Gastrocnemius medialis (tissue), 4 donors: ENCODE data around the gene ABCB6. TPM values are rescaled to one million over a fixed set of nuclear protein-coding genes. Genes with fewer than 3 reads are reported as not detected.

ENCODE experiments used
- ATAC-seq, 2 donors: fragments of 150-250 bp; one replicate each; pipeline ENCODE4 v1.9.1; 2016
- DNase-seq, 2 donors: peaks; one replicate each; pipeline ENCODE4 v3.0.0-alpha.2; 2019
- H3K27ac ChIP-seq, 4 donors: fragments of 200-600 bp; sonication (generic); 1 replicate in 1 of 4; 2 replicates in 3 of 4; pipeline ENCODE4 v1.5.1; 2016 to 2018; ENCODE audit warnings: mild to moderate bottlenecking in 2 of 4, moderate library complexity in 1 of 4
- H3K27me3 ChIP-seq, 3 donors: fragments of 200-600 bp; sonication (generic) in 2 of 3; 1 replicate in 1 of 3; 2 replicates in 2 of 3; pipeline versions ENCODE4 v1.5.1 to v1.6.0; 2016 to 2019; ENCODE audit warnings: mild to moderate bottlenecking in 1 of 3, moderate library complexity in 1 of 3
- H3K36me3 ChIP-seq, 2 donors: fragments of 200-600 bp; sonication (generic) in 1 of 2; one replicate each; pipeline ENCODE4 v1.5.1; 2017 to 2018
- H3K4me1 ChIP-seq, 2 donors: fragments of 200-600 bp; sonication (generic) in 1 of 2; one replicate each; pipeline ENCODE4 v1.5.1; 2016 to 2017; ENCODE audit warnings: mild to moderate bottlenecking in 2 of 2
- H3K4me3 ChIP-seq, 4 donors: fragments of 200-600 bp; sonication (generic) in 3 of 4; 1 replicate in 1 of 4; 2 replicates in 3 of 4; pipeline ENCODE4 v1.5.1; 2016 to 2019; ENCODE audit warnings: mild to moderate bottlenecking in 2 of 4
- H3K9me3 ChIP-seq, 3 donors: fragments of 200-600 bp; sonication (generic) in 2 of 3; 1 replicate in 1 of 3; 2 replicates in 2 of 3; pipeline ENCODE4 v1.5.1; 2016 to 2019
- CTCF ChIP-seq, 5 experiments: fragments of 450-650 bp in 3 of 5; fragments of 200-600 bp in 2 of 5; sonication (generic) in 2 of 5; IDR thresholded peaks in 4 of 5; conservative IDR thresholded peaks in 1 of 5; 1 replicate in 4 of 5; 2 replicates in 1 of 5; pipeline ENCODE4 v1.5.1; 2016 to 2019; ENCODE audit warnings: antibody characterized with exemption in 5 of 5, mild to moderate bottlenecking in 3 of 5, moderate library complexity in 3 of 5
- POLR2A ChIP-seq, 2 donors: fragments of 450-650 bp; IDR thresholded peaks; one replicate each; pipeline ENCODE4 v1.6.1; 2017; ENCODE audit warnings: antibody characterized with exemption in 2 of 2, mild to moderate bottlenecking in 2 of 2, moderate library complexity in 2 of 2
- in situ Hi-C, 4 donors: fragments of 200-750 bp; cut with MboI; loops; one replicate each; pipeline versions ENCODE4 v1.15.0 to v1.8.0; 2017; ENCODE audit warnings: low sequenced_read_pairs in 4 of 4
- intact Hi-C: fragments of 100-400 bp; cut with DNase I; formaldehyde crosslinking; loops from one replicate; pipeline ENCODE4 v1.15.1; 2023; ENCODE audit warnings: low total_unique reads
- total RNA-seq, 4 donors: library from RNA; depleted of rRNA; stranded (reverse); fragments of >200 nt; gene quantifications; one replicate each; pipeline versions ENCODE4 v1.1.0 to v1.2.3, GENCODE V29; 2016

The ABCB6 gene
- total RNA-seq, 4 donors from 2014 or later: 15.0 to 45.8 (median 31.8) TPM

- TF ChIP-seq CTCF (IDR thresholded peaks at IDR 0.05 in 4 of 5, conservative IDR thresholded peaks at IDR 0.05 in 1 of 5): peak in 2 of 5 experiments; percentile 12 to 39
- peak; percentile 98 for TF ChIP-seq POLR2A (IDR thresholded peaks at IDR 0.05)
- Histone ChIP-seq H3K27ac (peak within 1 kb of the TSS; percentile 94 to 99 (median 99)), H3K27me3 (no peaks in the 10 kb centered on the region), H3K4me3 (peak within 1 kb of the TSS; percentile 87 to 96 (median 95)), H3K9me3 (no peaks in the 10 kb centered on the region), H3K4me1 (peaks cover 17 to 21% of the 10 kb centered on the region in 2 donors), H3K36me3 (peaks cover 0 to 62% of the 10 kb centered on the region in 2 donors)
- ATAC-seq (peak; percentile 68 to 75), DNase-seq (peak; percentile 77 to 87)
- intact Hi-C loops (loop anchor here (1.0 to 5.0 kb wide), 4 partner anchors 68 to 210 kb away; partner anchors contain the start of genes DNAJB2, DNPEP, GLB1L and STK16), in situ Hi-C loops (no loop called here)
These were observed 41.8 kb downstream of the ABCB6 start, which contains the start of gene CNPPD1 for GRCh38 chr2:219176818-219177551. Gene CNPPD1, minus strand, starts transcription at chr2:219176925. Its CDS starts 97 bp downstream, at chr2:219176828.

- in situ Hi-C loops: no loop called here
- no peak for TF ChIP-seq POLR2A (IDR thresholded peaks at IDR 0.05)
- peak in 3 of 5 experiments; percentile 27 to 31 (median 29) for TF ChIP-seq CTCF (IDR thresholded peaks at IDR 0.05 in 4 of 5, conservative IDR thresholded peaks at IDR 0.05 in 1 of 5)
- H3K4me3 ChIP-seq: peak overlapping the region; percentile 87 to 96 (median 95)
- intact Hi-C loops: loop anchor here (2.0 to 5.0 kb wide), 3 partner anchors 69 to 211 kb away; partner anchors contain the start of genes DNPEP, GLB1L, STK16 and TUBA4A
- H3K27ac ChIP-seq: peak overlapping the region; percentile 94 to 99 (median 99)
- peaks cover 22 to 26% of the 10 kb centered on the region in 2 donors for H3K4me1 ChIP-seq
- no peaks in the 10 kb centered on the region for H3K27me3 ChIP-seq
- DNase-seq (peak; percentile 41 to 60), ATAC-seq (peak; percentile 38 to 40)
- H3K36me3 ChIP-seq: peaks cover 0 to 56% of the 10 kb centered on the region in 2 donors
- no peaks in the 10 kb centered on the region for H3K9me3 ChIP-seq
These were observed 42.6 kb downstream of the ABCB6 start for GRCh38 chr2:219175928-219176817.

GRCh38 chr2:219175486-219175885, 43.3 kb downstream of the ABCB6 start:
- ATAC-seq (no peak), DNase-seq (no peak)
- in situ Hi-C loops: no loop called here
- peaks cover 0 to 49% of the 10 kb centered on the region in 2 donors for H3K36me3 ChIP-seq
- H3K4me3 ChIP-seq: peak overlapping the region in 2 of 4 donors; percentile 87 to 94
- no peaks in the 10 kb centered on the region for H3K9me3 ChIP-seq
- TF ChIP-seq CTCF (IDR thresholded peaks at IDR 0.05 in 4 of 5, conservative IDR thresholded peaks at IDR 0.05 in 1 of 5) (no peak), POLR2A (IDR thresholded peaks at IDR 0.05) (no peak)
- peak overlapping the region; percentile 94 to 99 (median 99) for H3K27ac ChIP-seq
- no peaks in the 10 kb centered on the region for H3K27me3 ChIP-seq
- H3K4me1 ChIP-seq: peaks cover 22 to 31% of the 10 kb centered on the region in 2 donors
- intact Hi-C loops: loop anchor here (5.0 kb wide), 1 partner anchor 212 kb away; the partner anchor contains the start of gene DNPEP

- H3K36me3 ChIP-seq: peaks cover 0 to 43% of the 10 kb centered on the region in 2 donors
- no peaks in the 10 kb centered on the region for H3K9me3 ChIP-seq
- TF ChIP-seq POLR2A (IDR thresholded peaks at IDR 0.05) (no peak), CTCF (IDR thresholded peaks at IDR 0.05 in 4 of 5, conservative IDR thresholded peaks at IDR 0.05 in 1 of 5) (no peak)
- no peak for ATAC-seq
- H3K4me1 ChIP-seq: peaks cover 22 to 31% of the 10 kb centered on the region in 2 donors
- DNase-seq: no peak
- H3K4me3 ChIP-seq: no peak overlapping the region
- in situ Hi-C loops (loop anchor here in 3 of 4 donors (5.0 to 25.0 kb wide), 2 partner anchors 32 to 112 kb away; partner anchors contain the start of genes ZFAND2B (in 2 of the 3) and DNAJB2 (in 1 of the 3)), intact Hi-C loops (loop anchor here (5.0 kb wide), 1 partner anchor 212 kb away; the partner anchor contains the start of gene DNPEP)
- peak overlapping the region in 1 of 4 donors; percentile 3 for H3K27ac ChIP-seq
- no peaks in the 10 kb centered on the region for H3K27me3 ChIP-seq
These were observed 44.0 kb downstream of the ABCB6 start for GRCh38 chr2:219174801-219175200.
